Gastrocnemius medialis (tissue), 4 donors: ENCODE results near the gene JSRP1.

Experiments
- POLR2A ChIP-seq, 2 donors: fragments of 450-650 bp; IDR thresholded peaks; one replicate each; pipeline ENCODE4 v1.6.1; 2017; ENCODE audit warnings: antibody characterized with exemption in 2 of 2, mild to moderate bottlenecking in 2 of 2, moderate library complexity in 2 of 2
- TF ChIP-seq, protein P1 (sequence below), 5 experiments: fragments of 450-650 bp in 3 of 5; fragments of 200-600 bp in 2 of 5; sonication (generic) in 2 of 5; IDR thresholded peaks in 4 of 5; conservative IDR thresholded peaks in 1 of 5; 1 replicate in 4 of 5; 2 replicates in 1 of 5; pipeline ENCODE4 v1.5.1; 2016 to 2019; ENCODE audit warnings: antibody characterized with exemption in 5 of 5, mild to moderate bottlenecking in 3 of 5, moderate library complexity in 3 of 5

DNA sequence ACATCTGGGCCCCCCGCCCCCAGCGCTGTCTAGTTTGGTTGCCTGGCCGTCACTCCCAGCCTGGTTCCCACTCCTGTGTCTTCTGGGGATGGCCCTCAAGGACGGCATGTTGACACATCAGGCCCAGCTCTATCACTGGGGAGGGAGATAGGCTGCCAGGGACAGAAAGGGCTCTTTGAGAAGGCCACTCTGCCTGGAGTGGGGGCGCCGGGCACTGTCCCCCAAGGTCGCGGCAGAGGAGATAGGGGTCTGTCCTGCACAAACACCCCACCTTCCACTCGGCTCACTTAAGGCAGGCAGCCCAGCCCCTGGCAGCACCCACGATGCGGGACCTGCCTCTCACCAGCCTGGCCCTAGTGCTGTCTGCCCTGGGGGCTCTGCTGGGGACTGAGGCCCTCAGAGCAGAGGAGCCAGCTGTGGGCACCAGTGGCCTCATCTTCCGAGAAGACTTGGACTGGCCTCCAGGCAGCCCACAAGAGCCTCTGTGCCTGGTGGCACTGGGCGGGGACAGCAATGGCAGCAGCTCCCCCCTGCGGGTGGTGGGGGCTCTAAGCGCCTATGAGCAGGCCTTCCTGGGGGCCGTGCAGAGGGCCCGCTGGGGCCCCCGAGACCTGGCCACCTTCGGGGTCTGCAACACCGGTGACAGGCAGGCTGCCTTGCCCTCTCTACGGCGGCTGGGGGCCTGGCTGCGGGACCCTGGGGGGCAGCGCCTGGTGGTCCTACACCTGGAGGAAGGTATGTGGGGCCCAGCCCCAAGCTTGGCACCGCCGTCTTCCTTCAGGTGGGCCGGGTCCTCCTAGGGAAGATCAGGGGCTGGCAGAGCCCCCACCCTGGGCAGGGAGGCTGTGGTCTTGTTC lies 7.0 kb downstream of the JSRP1 start, which contains the start of gene AMH:
- TF ChIP-seq, protein P1, sequence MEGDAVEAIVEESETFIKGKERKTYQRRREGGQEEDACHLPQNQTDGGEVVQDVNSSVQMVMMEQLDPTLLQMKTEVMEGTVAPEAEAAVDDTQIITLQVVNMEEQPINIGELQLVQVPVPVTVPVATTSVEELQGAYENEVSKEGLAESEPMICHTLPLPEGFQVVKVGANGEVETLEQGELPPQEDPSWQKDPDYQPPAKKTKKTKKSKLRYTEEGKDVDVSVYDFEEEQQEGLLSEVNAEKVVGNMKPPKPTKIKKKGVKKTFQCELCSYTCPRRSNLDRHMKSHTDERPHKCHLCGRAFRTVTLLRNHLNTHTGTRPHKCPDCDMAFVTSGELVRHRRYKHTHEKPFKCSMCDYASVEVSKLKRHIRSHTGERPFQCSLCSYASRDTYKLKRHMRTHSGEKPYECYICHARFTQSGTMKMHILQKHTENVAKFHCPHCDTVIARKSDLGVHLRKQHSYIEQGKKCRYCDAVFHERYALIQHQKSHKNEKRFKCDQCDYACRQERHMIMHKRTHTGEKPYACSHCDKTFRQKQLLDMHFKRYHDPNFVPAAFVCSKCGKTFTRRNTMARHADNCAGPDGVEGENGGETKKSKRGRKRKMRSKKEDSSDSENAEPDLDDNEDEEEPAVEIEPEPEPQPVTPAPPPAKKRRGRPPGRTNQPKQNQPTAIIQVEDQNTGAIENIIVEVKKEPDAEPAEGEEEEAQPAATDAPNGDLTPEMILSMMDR (IDR thresholded peaks at IDR 0.05 in 4 of 5, conservative IDR thresholded peaks at IDR 0.05 in 1 of 5): no peak
- no peak for TF ChIP-seq POLR2A (IDR thresholded peaks at IDR 0.05)
